A549 (cell line): ENCODE results near the gene SPINDOC. TPM values are rescaled to one million over a fixed set of nuclear protein-coding genes. Genes with fewer than 3 reads are reported as not detected.
A peak's percentile ranks its signal among the peaks of the same experiment; 100 is the strongest.

Source experiments
- ATAC-seq, 2 experiments: fragments of 200-7000 bp in 1 of 2; fragments of >200 bp in 1 of 2; cut with Nextera tagmentation in 1 of 2; cut with Tn5 transposase in 1 of 2; 3 replicates each; pipeline versions ENCODE4 v1.8.0 to v1.9.1; 2018 to 2020; ENCODE audit warnings: mild to moderate bottlenecking in 1 of 2, moderate library complexity in 1 of 2
- CTCF ChIA-PET: fragments of 300-600 bp; sonication (Branson Sonifier 250); formaldehyde crosslinking; extraction: SDS; loops from one replicate; lab custom pipeline; 2021; ENCODE audit warnings: antibody characterized with exemption, inconsistent platforms; lab: Yijun Ruan, JAX
- POLR2A ChIA-PET: fragments of 350-600 bp; formaldehyde crosslinking; extraction: SDS; loops from one replicate; lab custom pipeline; 2021; ENCODE audit warnings: antibody characterized with exemption, inconsistent platforms; lab: Yijun Ruan, JAX
- DNase-seq, 2 experiments: peaks; one replicate each; pipeline versions ENCODE4 v3.0.0 to v3.0.0-alpha.2; 2011 to 2016; ENCODE audit warnings: low read depth in 1 of 2, low spot score in 1 of 2
- FAIRE-seq: peaks from 2 replicates; lab custom pipeline; 2011; peaks lifted over from hg19 to GRCh38; lab: Jason Lieb, UNC
- H3K27ac ChIP-seq, 2 experiments: fragments of >200 bp; sonication (Bioruptor Twin); formaldehyde crosslinking; 3 replicates each; pipeline ENCODE4 v1.5.1; 2016 to 2017
- H3K4me1 ChIP-seq: fragments of >200 bp; sonication (Bioruptor Twin); formaldehyde crosslinking; 3 replicates; pipeline ENCODE4 v1.6.1; 2016
- H3K4me2 ChIP-seq: fragments of >200 bp; sonication (Bioruptor Twin); formaldehyde crosslinking; 3 replicates; pipeline ENCODE4 v1.6.1; 2016
- H3K4me3 ChIP-seq: fragments of >200 bp; sonication (Bioruptor Twin); formaldehyde crosslinking; 3 replicates; pipeline ENCODE4 v1.5.1; 2016
- H3K9me3 ChIP-seq: fragments of >200 bp; sonication (Bioruptor Twin); formaldehyde crosslinking; 3 replicates; pipeline ENCODE4 v1.6.1; 2016
- CBX8 ChIP-seq: fragments of 200-600 bp; sonication (generic); IDR thresholded peaks from 2 replicates; pipeline ENCODE4 v1.6.1; 2016
- CEBPB ChIP-seq, 2 experiments: fragments of >200 bp in 1 of 2; sonication (Bioruptor Twin) in 1 of 2; formaldehyde crosslinking in 1 of 2; IDR thresholded peaks; 2 replicates each; pipeline ENCODE4 v1.6.1; 2012 to 2016
- EHF ChIP-seq: fragments of 250-450 bp; sonication (Bioruptor Pico); IDR thresholded peaks from 2 replicates; pipeline ENCODE4 v1.5.0; 2020; ENCODE audit warnings: mild to moderate bottlenecking
- EP300 ChIP-seq, 2 experiments: fragments of >200 bp; sonication (Bioruptor Twin); formaldehyde crosslinking; IDR thresholded peaks; 2 replicates in 1 of 2; 3 replicates in 1 of 2; pipeline ENCODE4 v1.6.1; 2016 to 2017
- ESRRA ChIP-seq: fragments of 150-350 bp; IDR thresholded peaks from 2 replicates; pipeline ENCODE4 v1.6.1; 2014; ENCODE audit warnings: mild to moderate bottlenecking, low read length, borderline replicate concordance
- FOSL2 ChIP-seq, 2 experiments: fragments of 450-650 bp in 1 of 2; fragments of >200 bp in 1 of 2; sonication (Bioruptor Twin) in 1 of 2; formaldehyde crosslinking; IDR thresholded peaks; 2 replicates each; pipeline versions ENCODE4 v1.5.0 to v1.6.1; 2016 to 2020; ENCODE audit warnings: mild to moderate bottlenecking in 1 of 2, moderate library complexity in 1 of 2
- HOXA7 ChIP-seq: fragments of 250-450 bp; sonication (Bioruptor Pico); IDR thresholded peaks from 2 replicates; pipeline ENCODE4 v1.5.0; 2020; ENCODE audit warnings: mild to moderate bottlenecking, moderate library complexity
- HOXB13 ChIP-seq: fragments of 250-450 bp; sonication (Bioruptor Pico); IDR thresholded peaks from 2 replicates; pipeline ENCODE4 v1.5.0; 2020; ENCODE audit warnings: low read depth, mild to moderate bottlenecking, moderate library complexity
- KDM1A ChIP-seq: fragments of 200-600 bp; sonication (generic); IDR thresholded peaks from 2 replicates; pipeline ENCODE4 v1.6.1; 2016; ENCODE audit warnings: low read depth, mild to moderate bottlenecking
- KDM5A ChIP-seq: fragments of 200-600 bp; sonication (generic); IDR thresholded peaks from 2 replicates; pipeline ENCODE4 v1.6.1; 2016; ENCODE audit warnings: antibody characterized with exemption, mild to moderate bottlenecking
- MYC ChIP-seq: IDR thresholded peaks from 2 replicates; pipeline ENCODE4 v1.6.1; 2012; ENCODE audit warnings: mild to moderate bottlenecking, inconsistent platforms, low read length, improper control_type of control experiment, borderline replicate concordance
- NR3C1 ChIP-seq: fragments of >200 bp; sonication (Bioruptor Twin); formaldehyde crosslinking; IDR thresholded peaks from 3 replicates; pipeline ENCODE4 v1.6.1; 2017
- PHF8 ChIP-seq: fragments of 200-600 bp; sonication (generic); IDR thresholded peaks from 2 replicates; pipeline ENCODE4 v1.6.1; 2016; ENCODE audit warnings: low read depth, mild to moderate bottlenecking, antibody characterized with exemption, moderate library complexity, borderline replicate concordance
- RAD21 ChIP-seq, 2 experiments: fragments of >200 bp in 1 of 2; sonication (Bioruptor Twin) in 1 of 2; formaldehyde crosslinking in 1 of 2; IDR thresholded peaks in 1 of 2; conservative IDR thresholded peaks in 1 of 2; 2 replicates in 1 of 2; 3 replicates in 1 of 2; pipeline ENCODE4 v1.6.1; 2012 to 2018; ENCODE audit warnings: inconsistent platforms in 1 of 2
- RFX5 ChIP-seq: fragments of 450-650 bp; IDR thresholded peaks from 2 replicates; pipeline ENCODE4 v1.7.1; 2014; ENCODE audit warnings: antibody characterized with exemption, mild to moderate bottlenecking, moderate library complexity
- SMC3 ChIP-seq: fragments of >200 bp; sonication (Bioruptor Twin); formaldehyde crosslinking; IDR thresholded peaks from 3 replicates; pipeline ENCODE4 v1.6.1; 2018; ENCODE audit warnings: inconsistent platforms
- ZSCAN20 ChIP-seq: fragments of 250-450 bp; sonication (Bioruptor Pico); IDR thresholded peaks from 2 replicates; pipeline ENCODE4 v1.8.0; 2022; ENCODE audit warnings: mild to moderate bottlenecking, moderate library complexity
- WGBS: methylation state at CpG from one replicate; pipeline ENCODE4 v1.1.6; 2017; ENCODE audit errors: missing lambda C conversion rate; 5-methylcytosine and 5-hydroxymethylcytosine counted together
- polyA plus RNA-seq, 4 experiments: library from polyadenylated mRNA; depleted of rRNA in 3 of 4; stranded (reverse); fragments of >200 nt; fragmentation: RNase III in 1 of 4; extraction: RNeasy Plus Mini Kit Qiagen cat#74134 plus additional on column Dnase treatment in 1 of 4; gene quantifications; 2 replicates in 3 of 4; 3 replicates in 1 of 4; pipeline ENCODE4 v1.2.3, GENCODE V29; 2011 to 2017
- TF ChIP-seq, protein P1 (sequence below): fragments of >200 bp; sonication (Bioruptor Twin); formaldehyde crosslinking; IDR thresholded peaks from 2 replicates; pipeline ENCODE4 v1.6.1; 2016
- TF ChIP-seq, protein P2 (sequence below): fragments of 200-600 bp; sonication (generic); IDR thresholded peaks from 2 replicates; pipeline ENCODE4 v1.6.1; 2016; ENCODE audit warnings: antibody characterized with exemption, mild to moderate bottlenecking, moderate library complexity
- TF ChIP-seq, protein P3 (sequence below): fragments of >200 bp; sonication (Bioruptor Twin); formaldehyde crosslinking; IDR thresholded peaks from 3 replicates; pipeline ENCODE4 v1.5.1; 2016

Gene SPINDOC
- polyA plus RNA-seq, 2 of the 4 experiments (the other 2 are of a cell fraction), result 17.6 to 34.8 TPM

DNA sequence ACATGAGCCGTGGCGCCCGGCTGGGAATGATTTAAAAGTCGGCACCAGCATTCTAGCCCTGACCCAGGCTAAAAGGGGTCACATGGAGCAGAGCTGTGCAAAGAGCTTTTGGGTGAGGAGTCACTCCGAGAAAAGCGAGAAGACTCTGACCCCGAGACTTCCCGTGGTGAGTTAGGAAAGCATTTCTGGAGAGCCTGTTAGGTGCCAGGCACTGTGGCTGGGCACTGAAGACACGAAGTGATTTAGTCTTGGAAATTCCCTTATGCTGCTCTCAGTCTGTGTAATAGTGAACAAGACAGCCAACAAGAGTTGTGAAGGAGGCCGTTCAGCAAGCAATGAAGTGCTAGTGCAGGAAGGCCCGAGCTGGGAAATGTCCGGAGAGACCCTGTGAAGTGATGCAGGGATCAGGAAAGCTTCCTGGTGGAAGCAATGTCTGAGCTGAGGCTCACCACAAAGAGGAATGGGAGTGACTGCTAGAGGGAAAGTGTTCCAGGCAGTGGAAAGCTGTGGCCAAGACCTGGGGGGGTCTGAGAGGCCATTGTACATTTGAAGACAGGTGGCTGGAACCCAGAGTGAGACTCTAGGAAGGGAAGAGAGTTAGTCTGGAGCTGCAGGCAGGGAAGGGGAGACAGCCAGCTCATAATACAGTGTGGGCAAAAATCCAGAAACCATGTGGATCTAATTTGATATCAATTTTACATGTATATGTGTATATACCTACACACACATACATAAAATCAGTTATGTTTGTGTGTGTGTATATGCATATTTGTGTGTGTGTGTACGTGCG lies 57.3 kb downstream of the SPINDOC start:
- Histone ChIP-seq H3K4me2 (no peak overlapping the region), H3K4me1 (peaks cover 53% of the 10 kb centered on the region), H3K27ac (peak overlapping the region in 1 of 2 experiments; percentile 20; a peak in 2 of 6 replicates), H3K9me3 (no peaks in the 10 kb centered on the region), H3K4me3 (no peak overlapping the region)
- ATAC-seq (no peak), DNase-seq (no peak), FAIRE-seq (no peak)
- 77% methylated on average over 14 of the region's 14 CpGs for WGBS
- POLR2A ChIA-PET, result no interaction called here
- CTCF ChIA-PET, result interaction anchor here (0.7 to 1.5 kb wide), 7 partner anchors 13 to 1109 kb away, joined by 3 to 4 read pairs (median 3); no protein-coding TSS in a partner anchor
- TF ChIP-seq ZSCAN20 (CRISPR knock-in tag), result no peak
- no peak for TF ChIP-seq HOXB13 (CRISPR knock-in tag)
- TF ChIP-seq, protein P1, sequence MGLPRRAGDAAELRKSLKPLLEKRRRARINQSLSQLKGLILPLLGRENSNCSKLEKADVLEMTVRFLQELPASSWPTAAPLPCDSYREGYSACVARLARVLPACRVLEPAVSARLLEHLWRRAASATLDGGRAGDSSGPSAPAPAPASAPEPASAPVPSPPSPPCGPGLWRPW, result no peak
- no peak for TF ChIP-seq RFX5
- TF ChIP-seq EHF, result no peak
- TF ChIP-seq, protein P2, sequence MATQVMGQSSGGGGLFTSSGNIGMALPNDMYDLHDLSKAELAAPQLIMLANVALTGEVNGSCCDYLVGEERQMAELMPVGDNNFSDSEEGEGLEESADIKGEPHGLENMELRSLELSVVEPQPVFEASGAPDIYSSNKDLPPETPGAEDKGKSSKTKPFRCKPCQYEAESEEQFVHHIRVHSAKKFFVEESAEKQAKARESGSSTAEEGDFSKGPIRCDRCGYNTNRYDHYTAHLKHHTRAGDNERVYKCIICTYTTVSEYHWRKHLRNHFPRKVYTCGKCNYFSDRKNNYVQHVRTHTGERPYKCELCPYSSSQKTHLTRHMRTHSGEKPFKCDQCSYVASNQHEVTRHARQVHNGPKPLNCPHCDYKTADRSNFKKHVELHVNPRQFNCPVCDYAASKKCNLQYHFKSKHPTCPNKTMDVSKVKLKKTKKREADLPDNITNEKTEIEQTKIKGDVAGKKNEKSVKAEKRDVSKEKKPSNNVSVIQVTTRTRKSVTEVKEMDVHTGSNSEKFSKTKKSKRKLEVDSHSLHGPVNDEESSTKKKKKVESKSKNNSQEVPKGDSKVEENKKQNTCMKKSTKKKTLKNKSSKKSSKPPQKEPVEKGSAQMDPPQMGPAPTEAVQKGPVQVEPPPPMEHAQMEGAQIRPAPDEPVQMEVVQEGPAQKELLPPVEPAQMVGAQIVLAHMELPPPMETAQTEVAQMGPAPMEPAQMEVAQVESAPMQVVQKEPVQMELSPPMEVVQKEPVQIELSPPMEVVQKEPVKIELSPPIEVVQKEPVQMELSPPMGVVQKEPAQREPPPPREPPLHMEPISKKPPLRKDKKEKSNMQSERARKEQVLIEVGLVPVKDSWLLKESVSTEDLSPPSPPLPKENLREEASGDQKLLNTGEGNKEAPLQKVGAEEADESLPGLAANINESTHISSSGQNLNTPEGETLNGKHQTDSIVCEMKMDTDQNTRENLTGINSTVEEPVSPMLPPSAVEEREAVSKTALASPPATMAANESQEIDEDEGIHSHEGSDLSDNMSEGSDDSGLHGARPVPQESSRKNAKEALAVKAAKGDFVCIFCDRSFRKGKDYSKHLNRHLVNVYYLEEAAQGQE, result no peak
- TF ChIP-seq, protein P3, sequence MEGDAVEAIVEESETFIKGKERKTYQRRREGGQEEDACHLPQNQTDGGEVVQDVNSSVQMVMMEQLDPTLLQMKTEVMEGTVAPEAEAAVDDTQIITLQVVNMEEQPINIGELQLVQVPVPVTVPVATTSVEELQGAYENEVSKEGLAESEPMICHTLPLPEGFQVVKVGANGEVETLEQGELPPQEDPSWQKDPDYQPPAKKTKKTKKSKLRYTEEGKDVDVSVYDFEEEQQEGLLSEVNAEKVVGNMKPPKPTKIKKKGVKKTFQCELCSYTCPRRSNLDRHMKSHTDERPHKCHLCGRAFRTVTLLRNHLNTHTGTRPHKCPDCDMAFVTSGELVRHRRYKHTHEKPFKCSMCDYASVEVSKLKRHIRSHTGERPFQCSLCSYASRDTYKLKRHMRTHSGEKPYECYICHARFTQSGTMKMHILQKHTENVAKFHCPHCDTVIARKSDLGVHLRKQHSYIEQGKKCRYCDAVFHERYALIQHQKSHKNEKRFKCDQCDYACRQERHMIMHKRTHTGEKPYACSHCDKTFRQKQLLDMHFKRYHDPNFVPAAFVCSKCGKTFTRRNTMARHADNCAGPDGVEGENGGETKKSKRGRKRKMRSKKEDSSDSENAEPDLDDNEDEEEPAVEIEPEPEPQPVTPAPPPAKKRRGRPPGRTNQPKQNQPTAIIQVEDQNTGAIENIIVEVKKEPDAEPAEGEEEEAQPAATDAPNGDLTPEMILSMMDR, result no peak
- no peak for TF ChIP-seq NR3C1
- TF ChIP-seq PHF8, result no peak
- no peak for TF ChIP-seq KDM1A
- no peak for TF ChIP-seq MYC
- no peak for TF ChIP-seq HOXA7 (CRISPR knock-in tag)
- no peak for TF ChIP-seq ESRRA

DNA sequence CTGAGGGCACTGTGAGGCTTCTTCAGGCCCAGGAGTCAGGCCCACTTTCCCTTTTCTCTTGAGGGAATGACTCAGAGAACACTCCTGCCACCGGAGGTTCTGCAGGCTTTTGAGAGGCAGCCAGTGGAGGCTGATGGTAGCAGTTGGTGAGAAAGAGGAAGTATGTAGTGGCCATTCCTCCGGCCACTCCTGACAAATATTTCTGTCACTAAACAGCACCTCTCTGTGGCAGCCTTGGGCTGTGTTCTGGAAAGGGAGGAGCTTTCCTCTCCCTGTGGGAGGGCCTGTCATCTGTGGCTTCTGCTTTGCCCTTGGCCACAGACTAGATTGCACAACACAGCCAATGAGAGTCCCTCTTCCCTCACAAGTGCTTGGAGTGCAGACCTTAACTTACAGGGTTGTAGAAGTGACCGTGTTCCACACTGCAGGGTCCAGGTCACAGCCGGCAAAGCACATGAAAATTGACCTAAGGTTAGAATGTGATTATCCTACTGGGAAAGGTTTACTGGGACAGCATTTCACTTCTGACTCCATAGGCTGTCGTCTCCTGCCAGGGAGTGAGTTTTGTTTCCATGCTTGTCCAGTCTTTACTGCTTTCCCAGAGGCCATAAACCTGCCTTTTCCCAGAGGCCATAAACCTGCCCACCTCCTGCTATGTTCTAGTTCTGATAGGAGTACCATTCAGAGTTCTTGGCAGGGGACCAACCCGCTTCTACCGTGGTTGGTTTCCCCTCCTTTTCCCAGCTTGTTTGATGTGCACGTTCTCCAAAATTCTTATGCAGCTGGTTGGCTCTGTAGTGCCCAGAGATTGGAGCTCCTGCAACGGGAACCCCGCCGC lies 58.9 kb downstream of the SPINDOC start:
- peaks cover 48% of the 10 kb centered on the region for H3K4me1 ChIP-seq
- ChIA-PET CTCF (interaction anchor here (1.0 to 2.6 kb wide), 7 partner anchors 10 to 74 kb away, joined by 3 to 16 read pairs (median 4); no protein-coding TSS in a partner anchor), POLR2A (interaction anchor here (1.0 to 1.1 kb wide), 3 partner anchors 33 to 354 kb away, joined by 3 to 13 read pairs (median 3); partner anchors contain the start of gene MARK2)
- no peaks in the 10 kb centered on the region for H3K9me3 ChIP-seq
- 52% methylated on average over 11 of the region's 11 CpGs for WGBS
- TF ChIP-seq, protein P3, result peak; percentile 48
- TF ChIP-seq SMC3, result peak; percentile 53; the same call in 2 of the 3 replicates
- TF ChIP-seq CBX8, result no peak
- TF ChIP-seq KDM5A, result no peak
- TF ChIP-seq CEBPB (IDR thresholded peaks at IDR 0.05), result peak; percentile 86 to 95
- TF ChIP-seq RAD21 (conservative IDR thresholded peaks at IDR 0.05 in 1 of 2, IDR thresholded peaks at IDR 0.05 in 1 of 2), result peak; percentile 53 to 58
- no peak for TF ChIP-seq FOSL2 (IDR thresholded peaks at IDR 0.05)
- TF ChIP-seq FOSL2 (CRISPR knock-in tag; IDR thresholded peaks at IDR 0.05), result peak; percentile 50
- no peak for TF ChIP-seq EP300 (IDR thresholded peaks at IDR 0.05)
- ATAC-seq (peak; percentile 92 to 96), DNase-seq (peak; percentile 71 to 86), FAIRE-seq (no peak)
- H3K27ac ChIP-seq, result peak overlapping the region; percentile 2 to 22; a peak in 2 of 6 replicates
- H3K4me2 ChIP-seq, result peak overlapping the region; percentile 71
- 0 out of 3 replicates have a peak overlapping the region, but pooled peaks have one; percentile 6 for H3K4me3 ChIP-seq
